Caki2 (cell line): ENCODE results near the gene STX1A. TPM values are rescaled to one million over a fixed set of nuclear protein-coding genes. Genes with fewer than 3 reads are reported as not detected.
A peak's percentile ranks its signal among the peaks of the same experiment; 100 is the strongest.
"Not testable (repeated sequence)": the region's sequence is repeated elsewhere in the genome, so short reads cannot be mapped to it uniquely, and the experiment has no call there.

ENCODE experiments used
- DNase-seq: peaks from one replicate; pipeline ENCODE4 v3.0.0-alpha.2; 2015; ENCODE audit warnings: low read depth
- in situ Hi-C: cut with HindIII; loops from 2 replicates; pipeline ENCODE4 v1.10.0; 2016; ENCODE audit warnings: low sequenced_read_pairs, low pct_unique_long_range_greater_than_20kb, mixed read lengths
- total RNA-seq: library from RNA; depleted of rRNA; stranded (reverse); fragments of >200 nt; shearing (Covaris generic); gene quantifications from 2 replicates; pipeline ENCODE4 v1.2.3, GENCODE V29; 2014; ENCODE audit warnings: low replicate concordance

The STX1A gene
- total RNA-seq, 1 experiment from 2014 or later, result 8.5 TPM

DNA sequence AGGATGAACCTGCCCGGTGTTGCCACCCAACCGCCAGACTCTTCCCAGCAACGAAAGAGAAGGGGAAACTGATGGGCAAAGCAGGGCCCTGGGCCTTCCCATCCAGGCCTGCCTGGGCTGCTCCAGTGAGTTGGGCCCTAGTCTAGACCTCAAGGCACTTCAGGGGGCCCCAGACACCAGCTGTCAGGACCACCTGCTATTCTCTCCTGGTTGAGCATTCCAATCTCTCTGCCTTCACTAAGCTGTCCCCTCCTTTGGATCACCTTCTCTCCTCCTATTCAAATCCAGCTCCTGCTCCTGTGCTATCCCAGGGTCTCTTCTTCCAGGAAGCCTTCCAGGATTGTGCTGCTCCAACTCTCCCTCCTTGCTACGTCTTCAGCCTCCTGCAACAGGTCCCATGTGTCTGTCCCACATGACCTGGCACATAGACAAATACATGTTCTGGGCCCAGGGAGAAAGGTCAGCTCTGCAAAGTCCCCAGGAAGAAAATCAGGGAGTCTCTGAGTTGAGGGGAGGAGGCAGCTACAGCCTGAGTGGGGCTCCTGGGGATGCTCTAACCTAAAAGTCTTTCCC is 3.1 kb downstream of the STX1A start:
- in situ Hi-C loops, result no loop called here
- no peak for DNase-seq

- in situ Hi-C loops, result no loop called here
- DNase-seq, result peak; percentile 98
Observed at GRCh38 chr7:73715648-73716317, 3.7 kb downstream of the STX1A start.

- in situ Hi-C loops, DNase-seq: not testable (repeated sequence)
Observed at GRCh38 chr7:73713319-73713718, 6.2 kb downstream of the STX1A start.

DNA sequence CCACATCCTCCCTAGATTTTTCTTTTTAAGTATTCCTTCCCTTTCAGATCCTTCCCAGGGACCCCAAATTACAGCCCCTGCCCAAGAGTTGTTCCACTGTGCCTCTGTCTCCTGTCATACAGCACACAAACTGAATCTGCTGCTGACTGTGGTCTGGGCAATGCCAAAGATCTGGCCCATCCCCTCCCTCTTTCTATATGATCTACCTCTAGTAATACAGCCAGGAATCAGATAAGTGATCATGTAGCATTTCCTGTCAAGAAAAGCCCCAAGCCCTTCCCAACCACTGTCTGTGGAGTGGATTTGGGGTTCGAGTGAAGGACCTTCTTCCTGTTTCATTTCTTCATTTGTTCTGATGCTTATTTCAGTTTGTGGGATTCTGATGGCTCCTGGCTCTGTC is 6.7 kb downstream of the STX1A start:
- no peak for DNase-seq
- in situ Hi-C loops, result no loop called here

DNA sequence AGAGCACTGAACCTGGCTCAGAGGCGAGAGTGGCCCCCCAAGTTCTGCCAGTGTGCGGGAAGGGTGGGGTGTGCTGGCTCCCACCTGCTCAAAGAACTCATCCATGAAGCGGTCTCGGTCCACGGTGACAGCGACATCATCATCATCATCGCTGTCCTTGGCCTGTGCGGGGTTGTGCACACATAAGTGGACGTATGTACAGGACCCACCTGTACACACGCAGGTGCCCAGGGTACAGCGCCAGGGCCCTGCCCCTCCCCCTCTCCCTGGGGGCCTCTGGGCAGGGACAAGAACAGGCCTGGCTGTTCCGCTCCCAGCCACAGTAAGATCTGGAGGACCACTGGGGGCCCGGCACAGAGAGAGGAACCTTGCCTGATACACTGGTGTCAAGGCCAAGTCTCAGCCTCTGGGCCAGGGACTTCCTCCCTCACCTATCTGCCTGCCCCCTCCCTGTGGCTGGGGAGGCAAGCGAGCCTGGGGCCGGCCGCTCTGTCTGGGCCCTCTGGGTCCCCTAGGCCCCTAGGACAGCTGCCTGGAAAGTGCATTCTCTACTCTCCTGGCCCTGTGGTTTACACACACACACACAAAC is 10.4 kb downstream of the STX1A start:
- in situ Hi-C loops, result no loop called here

GRCh38 chr7:73707045-73707631 is 12.3 kb downstream of the STX1A start:
- peak; percentile 92 for DNase-seq
- in situ Hi-C loops, result no loop called here

More for the DNA sequence above, 10.4 kb downstream of the STX1A start:
- DNase-seq, result no peak

DNA sequence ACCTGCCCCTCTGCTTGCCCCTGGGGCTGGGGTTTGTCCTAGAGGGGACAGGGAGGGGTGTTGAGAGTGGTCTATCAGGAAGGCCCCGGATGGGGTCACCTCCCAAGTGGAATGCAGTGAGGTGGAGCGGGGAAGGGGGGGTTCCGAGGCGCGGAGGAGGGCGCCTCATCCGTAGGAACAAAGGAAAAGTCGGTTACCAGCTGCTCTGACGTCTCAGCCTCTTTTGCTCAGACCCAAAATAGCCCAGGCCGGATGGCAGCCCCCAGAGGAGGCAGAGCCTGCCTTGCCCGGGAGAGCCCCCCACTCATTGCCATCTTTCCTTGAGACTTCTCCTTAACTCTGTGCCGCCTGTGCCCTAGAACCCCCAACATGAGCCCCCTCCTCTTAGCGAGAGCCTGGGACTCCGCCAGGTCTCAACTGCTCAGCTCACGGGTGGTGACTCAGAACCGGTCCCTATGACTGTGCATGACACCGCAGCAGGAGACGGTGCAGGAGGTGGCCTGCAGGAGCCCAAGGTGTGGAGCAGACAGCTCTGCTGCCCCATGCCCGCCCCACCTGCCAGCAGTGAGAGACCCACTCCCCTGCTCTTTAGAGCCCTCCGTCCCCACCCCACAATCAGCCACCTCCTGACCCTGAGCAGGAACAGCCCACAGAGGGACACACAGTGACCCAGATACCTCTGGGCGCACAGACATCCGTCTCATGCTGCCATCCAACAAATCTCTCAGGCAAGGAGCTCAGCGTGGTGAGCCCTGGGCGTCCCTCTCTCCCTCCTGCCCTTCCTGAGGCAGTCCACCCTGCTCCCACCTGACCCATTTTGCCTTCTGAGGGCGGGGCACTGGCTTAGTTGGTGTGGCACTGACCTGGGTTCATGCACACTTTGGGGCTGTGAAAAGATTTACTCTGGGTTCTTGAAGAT is 13.1 kb downstream of the STX1A start:
- peak; percentile 74 for DNase-seq
- in situ Hi-C loops, result no loop called here

DNA sequence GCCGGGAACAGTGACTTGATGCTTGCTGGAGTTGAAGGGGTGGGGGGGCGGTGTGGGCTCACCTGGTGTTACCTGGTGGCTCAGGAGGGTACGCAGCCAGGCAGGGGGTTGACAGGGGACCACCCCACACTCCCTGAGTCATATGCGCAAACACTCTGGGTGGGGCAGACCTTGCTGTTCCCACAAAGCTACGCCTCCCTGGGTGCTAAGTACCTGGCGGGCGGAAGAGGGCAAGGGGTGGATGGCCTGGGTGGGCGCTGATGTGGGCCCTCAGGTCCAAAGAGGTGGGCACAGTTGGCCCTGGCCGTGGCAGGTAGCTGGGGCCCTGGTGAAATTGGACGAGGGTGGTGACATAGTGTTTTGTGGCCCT is 13.9 kb downstream of the STX1A start:
- in situ Hi-C loops, result no loop called here
- no peak for DNase-seq

- DNase-seq, result peak; percentile 89
- in situ Hi-C loops, result no loop called here
Observed at GRCh38 chr7:73704640-73705550, 14.6 kb downstream of the STX1A start.

GRCh38 chr7:73703757-73704639 is 15.5 kb downstream of the STX1A start:
- DNase-seq, result peak; percentile 71
- in situ Hi-C loops, result no loop called here

- DNase-seq, result no peak
- in situ Hi-C loops, result no loop called here
Observed at GRCh38 chr7:73703225-73703624, 16.2 kb downstream of the STX1A start.

GRCh38 chr7:73702665-73703064 is 16.8 kb downstream of the STX1A start:
- in situ Hi-C loops, result no loop called here

DNA sequence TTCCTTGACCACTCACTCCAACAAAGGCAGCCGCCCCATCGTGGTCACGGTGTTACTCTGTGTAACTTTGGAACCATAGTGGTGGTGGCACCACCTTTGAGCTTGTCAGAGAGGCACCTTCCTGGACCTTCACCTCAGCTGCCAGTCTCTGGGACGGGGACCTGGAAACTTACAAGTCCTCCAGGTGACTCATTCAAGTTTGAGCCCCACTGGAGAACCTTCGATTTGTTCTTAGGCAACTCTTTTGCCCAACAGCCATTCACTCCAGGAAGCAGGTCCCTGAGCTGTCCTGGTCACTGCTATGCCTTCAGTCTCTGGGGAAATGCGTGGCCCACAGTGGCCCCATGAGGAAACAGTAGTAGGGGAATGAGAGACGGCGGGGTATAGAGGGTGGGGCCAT is 17.2 kb downstream of the STX1A start:
- in situ Hi-C loops, result no loop called here
- DNase-seq, result no peak

More at GRCh38 chr7:73702665-73703064, 16.8 kb downstream of the STX1A start:
- DNase-seq, result no peak

- no peak for DNase-seq
- in situ Hi-C loops, result no loop called here
Observed at GRCh38 chr7:73701357-73701995, 18.0 kb downstream of the STX1A start.

DNA sequence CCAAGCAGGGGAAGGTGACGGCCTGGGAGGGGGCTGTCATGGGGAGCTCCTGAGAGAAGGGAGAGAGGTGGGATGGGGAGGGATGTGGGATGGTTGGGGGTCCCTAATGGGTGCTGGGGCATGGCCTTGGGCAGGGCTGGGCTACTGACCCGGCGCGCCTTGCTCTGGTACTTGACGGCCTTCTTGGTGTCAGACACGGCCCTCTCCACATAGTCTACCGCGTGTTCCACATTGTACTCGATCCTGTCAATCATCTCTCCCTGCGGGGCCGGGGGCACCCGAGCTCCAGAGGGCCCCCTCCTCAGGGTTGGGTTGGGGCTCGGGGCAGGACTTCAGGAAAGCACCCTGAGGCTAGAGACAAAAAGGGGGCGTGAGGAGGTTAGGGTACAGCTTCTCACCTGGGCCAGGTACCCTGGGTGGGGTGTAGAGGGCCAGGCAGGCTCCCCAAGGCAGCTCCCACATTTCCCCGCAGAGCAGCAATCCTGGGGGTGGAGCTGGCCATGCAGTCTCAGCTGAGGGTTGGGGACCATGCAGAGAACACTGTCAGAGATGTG is 18.8 kb downstream of the STX1A start:
- in situ Hi-C loops, result no loop called here
- no peak for DNase-seq

DNA sequence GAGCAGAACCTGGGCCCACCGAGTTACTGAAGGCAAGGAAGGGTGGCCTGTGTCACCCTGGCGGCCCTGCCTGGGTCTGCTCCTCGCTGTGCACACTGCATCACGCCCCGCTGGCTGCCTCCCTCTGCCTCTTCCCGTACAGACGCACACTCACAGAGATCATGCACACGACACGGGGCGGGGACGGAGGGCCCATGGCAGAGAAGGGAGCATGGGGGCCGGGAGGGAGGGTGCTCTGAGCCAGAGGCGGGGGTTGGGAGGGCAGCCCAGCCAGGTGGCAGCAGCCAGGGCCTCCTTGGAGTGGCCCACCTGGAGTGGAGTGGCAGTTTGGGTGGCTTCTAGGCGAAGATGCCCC is 19.4 kb downstream of the STX1A start:
- in situ Hi-C loops, result no loop called here

More for the DNA sequence above, 19.4 kb downstream of the STX1A start:
- no peak for DNase-seq
